Keratinocyte (primary cell): ENCODE results near the gene MEX3C.

ENCODE experiments used
- EZH2 ChIP-seq: IDR thresholded peaks from one replicate; pipeline ENCODE4 v1.6.1; 2012; ENCODE audit warnings: inconsistent platforms, mild to moderate bottlenecking, low read length, moderate library complexity
- TF ChIP-seq, protein P1 (sequence below), 3 experiments: IDR thresholded peaks in 1 of 3; conservative IDR thresholded peaks in 1 of 3; optimal IDR thresholded peaks in 1 of 3; 2 replicates in 2 of 3; 3 replicates in 1 of 3; pipeline versions ENCODE3 to v1.5.1; 2011; ENCODE audit warnings: low read length in 3 of 3, mild to moderate bottlenecking in 3 of 3, moderate library complexity in 2 of 3, control low read depth in 1 of 3, inconsistent platforms in 1 of 3; ENCODE audit not compliant: insufficient read depth in 2 of 3; ENCODE audit errors: extremely low read depth in 1 of 3

DNA sequence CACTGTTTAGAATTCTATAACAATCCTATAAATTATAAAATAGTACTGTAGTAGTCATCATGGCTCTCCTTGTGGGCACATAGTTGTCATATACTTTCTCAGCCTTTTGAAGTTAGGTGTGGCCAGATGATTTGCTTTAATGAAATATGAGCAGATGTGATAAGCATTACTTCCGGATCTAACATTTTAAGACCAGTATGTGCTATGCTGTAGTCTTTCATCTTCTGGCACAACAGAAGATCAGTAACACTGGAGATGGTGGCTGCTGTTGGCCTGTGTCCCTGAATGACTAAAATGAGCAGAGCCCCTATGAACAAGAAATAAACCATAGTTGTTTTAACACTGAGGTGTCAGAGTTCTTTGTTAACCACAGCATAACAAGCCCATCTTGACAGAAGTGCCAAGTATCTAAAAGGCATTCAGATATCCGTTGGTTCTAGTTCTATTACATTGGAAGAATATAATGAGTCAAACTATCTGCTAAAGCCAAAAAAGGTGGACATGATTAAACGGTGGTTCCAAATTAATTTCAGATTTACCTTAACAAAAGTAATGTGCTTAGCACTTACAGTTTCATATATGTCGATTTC is 6.3 kb downstream of the MEX3C start:
- TF ChIP-seq, protein P1, sequence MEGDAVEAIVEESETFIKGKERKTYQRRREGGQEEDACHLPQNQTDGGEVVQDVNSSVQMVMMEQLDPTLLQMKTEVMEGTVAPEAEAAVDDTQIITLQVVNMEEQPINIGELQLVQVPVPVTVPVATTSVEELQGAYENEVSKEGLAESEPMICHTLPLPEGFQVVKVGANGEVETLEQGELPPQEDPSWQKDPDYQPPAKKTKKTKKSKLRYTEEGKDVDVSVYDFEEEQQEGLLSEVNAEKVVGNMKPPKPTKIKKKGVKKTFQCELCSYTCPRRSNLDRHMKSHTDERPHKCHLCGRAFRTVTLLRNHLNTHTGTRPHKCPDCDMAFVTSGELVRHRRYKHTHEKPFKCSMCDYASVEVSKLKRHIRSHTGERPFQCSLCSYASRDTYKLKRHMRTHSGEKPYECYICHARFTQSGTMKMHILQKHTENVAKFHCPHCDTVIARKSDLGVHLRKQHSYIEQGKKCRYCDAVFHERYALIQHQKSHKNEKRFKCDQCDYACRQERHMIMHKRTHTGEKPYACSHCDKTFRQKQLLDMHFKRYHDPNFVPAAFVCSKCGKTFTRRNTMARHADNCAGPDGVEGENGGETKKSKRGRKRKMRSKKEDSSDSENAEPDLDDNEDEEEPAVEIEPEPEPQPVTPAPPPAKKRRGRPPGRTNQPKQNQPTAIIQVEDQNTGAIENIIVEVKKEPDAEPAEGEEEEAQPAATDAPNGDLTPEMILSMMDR (optimal IDR thresholded peaks at IDR 0.05 in 1 of 3, IDR thresholded peaks at IDR 0.05 in 1 of 3, conservative IDR thresholded peaks at IDR 0.05 in 1 of 3; ENCODE audit: extremely low read depth in 1 of 3, insufficient read depth in 2 of 3, low read length in 3 of 3), result no peak
- TF ChIP-seq EZH2, result no peak
